HG02884 (cell line): ENCODE results near the gene GNA15.

Source experiments
- ATAC-seq: cut with Tn5 transposase; IDR thresholded peaks from one replicate; pipeline ENCODE4 v1.9.1; 2021; ENCODE audit warnings: mild to moderate bottlenecking, moderate library complexity; ENCODE audit not compliant: unreplicated experiment

The GNA15 gene

DNA sequence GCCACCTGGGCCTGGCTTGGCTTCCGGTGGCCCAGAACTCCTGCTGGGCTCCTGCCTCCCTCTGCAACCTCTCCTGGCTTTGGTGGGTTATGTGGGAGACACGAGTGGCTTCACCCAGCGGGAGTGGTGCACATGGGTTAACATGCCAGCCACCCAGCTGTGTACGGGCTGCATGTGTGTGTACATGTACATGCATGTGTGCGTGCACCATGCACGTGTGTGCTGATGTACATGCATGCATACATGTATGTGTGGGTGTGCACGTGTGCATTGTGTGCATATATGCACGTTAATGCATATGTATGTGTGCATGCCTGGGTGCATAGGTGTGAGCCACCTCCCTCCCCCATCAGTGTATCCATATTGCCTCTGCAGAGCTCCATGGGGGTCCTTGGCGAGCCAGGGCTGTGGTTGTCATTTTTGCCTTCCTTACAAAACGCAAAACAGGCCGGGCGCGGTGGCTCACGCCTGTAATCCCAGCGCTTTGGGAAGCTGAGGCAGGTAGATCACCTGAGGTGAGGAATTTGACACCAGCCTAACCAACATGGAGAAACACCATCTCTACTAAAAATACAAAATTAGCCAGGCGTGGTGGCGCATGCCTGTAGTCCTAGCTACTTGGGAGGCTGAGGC is 29.2 kb upstream of the GNA15 start:
- ATAC-seq: no peak

DNA sequence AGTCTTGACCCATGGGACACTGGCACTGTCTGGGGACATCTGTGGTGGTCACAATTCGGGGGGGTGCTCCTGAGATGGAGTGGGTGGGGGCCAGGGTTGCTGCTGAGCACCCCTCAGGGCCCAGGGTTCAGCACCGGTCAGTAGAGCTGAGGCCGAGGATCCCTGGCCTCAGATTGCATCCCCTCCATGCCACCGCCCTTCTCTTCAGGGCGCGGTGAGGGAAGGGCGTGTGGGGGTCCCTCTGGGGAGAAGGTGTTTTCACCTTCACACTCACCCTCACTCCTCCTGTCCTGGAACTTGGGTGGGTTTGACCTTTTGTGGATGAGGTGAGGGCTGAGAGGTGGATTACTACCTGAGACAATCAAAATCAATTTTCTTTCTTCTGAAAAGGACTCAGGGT is 28.2 kb upstream of the GNA15 start:
- ATAC-seq: no peak

GRCh38 chr19:3108775-3109174 is 27.1 kb upstream of the GNA15 start:
- ATAC-seq: no peak

DNA sequence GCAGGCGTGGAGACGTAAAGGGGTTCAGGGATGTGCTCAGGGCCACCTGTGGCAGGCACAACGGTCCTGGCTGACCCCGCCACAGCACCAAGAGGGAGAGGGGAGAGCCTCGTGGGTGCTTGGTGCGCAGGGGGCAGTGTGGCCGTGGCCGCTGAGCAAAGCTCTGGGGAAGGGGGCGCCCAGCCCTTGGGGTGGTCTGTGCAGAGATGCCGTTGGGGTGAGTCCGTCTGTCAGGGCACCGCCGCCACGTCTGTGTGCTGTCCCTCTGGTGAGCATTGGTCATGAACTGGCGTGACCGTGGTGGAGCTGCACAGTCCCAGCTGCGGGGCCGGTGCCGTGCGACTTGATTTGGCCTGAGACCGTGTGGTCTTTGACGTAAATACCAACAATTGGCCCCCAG is 26.3 kb upstream of the GNA15 start:
- ATAC-seq: no peak

DNA sequence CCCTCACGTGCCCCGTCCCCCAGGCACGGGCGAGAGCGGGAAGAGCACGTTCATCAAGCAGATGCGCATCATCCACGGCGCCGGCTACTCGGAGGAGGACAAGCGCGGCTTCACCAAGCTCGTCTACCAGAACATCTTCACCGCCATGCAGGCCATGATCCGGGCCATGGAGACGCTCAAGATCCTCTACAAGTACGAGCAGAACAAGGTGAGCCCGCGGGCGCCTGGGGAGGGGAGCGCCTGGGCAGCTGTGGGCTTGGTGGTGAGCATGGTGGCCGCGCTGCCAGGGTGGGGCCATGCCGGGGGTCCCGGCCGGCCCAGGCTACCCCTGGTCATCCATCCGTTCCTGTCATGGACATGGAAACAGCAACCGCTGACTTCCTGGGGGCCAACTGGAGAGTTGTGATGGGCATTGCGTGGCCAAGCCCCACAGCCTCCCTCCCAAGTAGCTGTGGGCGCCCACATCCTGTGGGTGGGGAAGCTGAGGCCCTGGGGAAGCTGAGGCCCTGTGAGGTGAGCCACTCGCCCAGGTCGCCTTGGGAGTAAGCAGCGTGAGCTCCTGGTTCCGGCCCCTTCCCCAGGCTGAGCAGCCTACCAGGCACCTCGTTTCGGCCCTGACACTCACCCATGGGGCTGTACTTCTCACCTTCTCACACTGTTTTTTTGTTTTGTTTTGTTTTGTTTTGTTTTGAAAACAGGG is 25.6 kb upstream of the GNA15 start:
- no peak for ATAC-seq

- ATAC-seq: no peak
Observed at GRCh38 chr19:3111586-3112247, 24.1 kb upstream of the GNA15 start.

DNA sequence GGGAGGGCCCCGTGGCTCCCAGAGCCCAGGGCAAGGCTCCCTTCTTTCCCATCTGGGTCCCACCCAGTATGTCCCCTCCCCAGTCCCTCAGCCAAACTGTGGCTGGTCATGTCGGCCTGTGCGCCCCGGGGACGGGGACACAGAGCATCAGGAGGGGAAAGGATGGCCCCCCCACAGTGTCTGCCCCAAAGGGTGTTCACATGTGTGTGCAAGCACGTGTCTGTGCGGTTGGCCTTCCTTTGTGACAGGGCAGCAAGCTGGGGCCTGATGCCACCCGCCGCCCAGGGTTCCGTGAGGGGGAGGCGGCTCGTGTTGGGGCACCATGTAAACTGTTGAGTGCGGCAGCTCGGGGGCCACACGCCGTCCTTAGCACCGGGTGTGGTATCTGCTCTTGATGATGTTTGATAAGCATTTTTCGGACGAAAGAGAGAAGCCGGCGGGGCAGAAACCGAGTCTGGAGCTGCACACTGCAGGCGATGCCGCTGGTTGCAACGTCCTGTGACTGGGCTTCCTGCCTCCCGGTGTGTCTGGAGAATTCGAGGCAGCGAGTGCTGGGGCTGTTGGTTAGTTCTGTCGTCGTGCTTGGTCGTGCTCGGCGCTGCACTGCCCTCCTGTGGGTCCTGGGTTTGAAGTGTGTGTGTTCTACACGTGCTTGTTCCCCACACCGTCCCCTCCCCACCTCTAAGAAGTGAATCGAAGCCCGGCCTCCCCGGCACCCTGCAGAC is 23.3 kb upstream of the GNA15 start:
- ATAC-seq: no peak

GRCh38 chr19:3113100-3114017 is 22.5 kb upstream of the GNA15 start:
- ATAC-seq: no peak

GRCh38 chr19:3114018-3114726 is 21.7 kb upstream of the GNA15 start:
- no peak for ATAC-seq

- ATAC-seq: no peak
Observed at GRCh38 chr19:3114811-3115210, 21.0 kb upstream of the GNA15 start.

- ATAC-seq: no peak
Observed at GRCh38 chr19:3115411-3115810, 20.4 kb upstream of the GNA15 start.

- ATAC-seq: no peak
Observed at GRCh38 chr19:3115916-3116602, 19.8 kb upstream of the GNA15 start.

- no peak for ATAC-seq
Observed at GRCh38 chr19:3116621-3117020, 19.2 kb upstream of the GNA15 start.

DNA sequence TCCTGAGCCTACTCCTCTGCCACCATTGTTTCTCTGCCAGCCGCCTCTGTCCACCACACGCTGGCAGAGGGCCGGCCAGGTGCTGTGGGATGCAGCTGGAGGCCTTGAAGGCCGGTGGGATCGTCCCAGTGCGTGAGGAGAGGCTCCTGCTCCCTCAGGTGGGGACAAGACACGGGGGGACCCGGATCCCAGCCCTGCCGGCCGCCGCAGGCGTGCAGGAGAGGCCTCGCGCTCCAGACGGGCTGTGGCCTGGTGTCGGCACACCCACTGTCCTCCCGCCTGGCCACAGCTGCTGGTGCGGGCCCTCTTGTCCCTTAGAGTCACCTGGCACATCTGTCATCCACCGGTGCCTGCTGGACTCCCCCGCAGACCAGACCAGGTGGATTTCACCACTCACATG is 18.1 kb upstream of the GNA15 start:
- no peak for ATAC-seq

- ATAC-seq: no peak
Observed at GRCh38 chr19:3118232-3119070, 17.4 kb upstream of the GNA15 start.

DNA sequence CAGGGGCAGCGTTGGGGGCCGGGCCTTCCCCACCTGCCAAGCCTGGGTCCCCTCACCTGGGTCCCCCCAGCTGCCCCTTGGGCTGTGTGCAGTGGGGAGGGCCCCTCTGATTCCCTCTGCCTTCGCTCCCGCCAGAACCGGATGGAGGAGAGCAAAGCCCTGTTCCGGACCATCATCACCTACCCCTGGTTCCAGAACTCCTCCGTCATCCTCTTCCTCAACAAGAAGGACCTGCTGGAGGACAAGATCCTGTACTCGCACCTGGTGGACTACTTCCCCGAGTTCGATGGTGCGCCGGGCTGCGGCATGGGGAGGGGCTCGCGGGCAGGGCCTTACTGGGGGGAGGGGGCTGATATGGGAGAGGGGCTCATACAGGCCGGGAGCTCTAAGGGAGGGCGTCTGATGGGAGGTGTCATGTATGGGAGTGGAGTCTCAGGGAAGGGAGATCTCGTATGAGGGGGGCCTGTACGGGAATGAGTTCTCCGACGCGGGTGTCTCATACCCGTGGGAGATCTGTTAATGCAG is 16.7 kb upstream of the GNA15 start:
- no peak for ATAC-seq

DNA sequence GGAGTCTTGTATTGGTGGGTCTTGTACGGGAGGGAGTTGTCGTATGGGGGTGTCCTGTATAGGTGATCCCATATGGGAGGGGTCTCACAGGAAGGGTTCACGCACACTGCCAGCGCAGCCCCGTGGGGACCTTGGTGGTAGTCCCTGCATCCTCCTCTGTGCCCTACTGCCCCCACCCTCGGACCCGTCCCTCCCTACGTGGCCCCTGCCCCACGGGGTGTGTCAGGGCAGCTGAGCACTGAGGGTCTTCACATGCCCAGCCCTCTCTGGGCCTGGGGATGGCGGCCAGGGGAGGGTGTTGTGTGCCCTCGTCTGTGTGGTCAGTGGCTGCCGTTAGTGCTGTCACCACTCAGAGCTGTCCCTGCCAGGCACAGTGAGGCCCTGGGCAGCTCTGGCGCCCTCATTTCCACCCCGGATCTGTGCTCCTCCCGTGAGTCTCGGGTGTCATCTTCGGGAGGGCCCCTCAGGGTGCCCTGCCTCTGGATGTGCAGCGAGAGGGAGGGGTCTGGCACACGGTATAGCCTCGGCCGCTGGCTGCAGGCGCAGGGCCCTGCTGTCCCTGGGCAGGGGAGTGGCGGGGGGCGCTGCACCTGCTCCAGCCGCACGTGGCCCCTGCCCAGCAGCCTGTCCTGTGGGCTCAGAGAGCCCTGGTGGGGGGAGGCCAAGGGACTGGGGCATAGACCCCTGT is 16.0 kb upstream of the GNA15 start:
- ATAC-seq: no peak
